ENCODE data around the gene WDR27.
A peak's percentile ranks its signal among the peaks of the same experiment; 100 is the strongest.
"Not testable (repeated sequence)": the region's sequence is repeated elsewhere in the genome, so short reads cannot be mapped to it uniquely, and the experiment has no call there.

The WDR27 gene

DNA sequence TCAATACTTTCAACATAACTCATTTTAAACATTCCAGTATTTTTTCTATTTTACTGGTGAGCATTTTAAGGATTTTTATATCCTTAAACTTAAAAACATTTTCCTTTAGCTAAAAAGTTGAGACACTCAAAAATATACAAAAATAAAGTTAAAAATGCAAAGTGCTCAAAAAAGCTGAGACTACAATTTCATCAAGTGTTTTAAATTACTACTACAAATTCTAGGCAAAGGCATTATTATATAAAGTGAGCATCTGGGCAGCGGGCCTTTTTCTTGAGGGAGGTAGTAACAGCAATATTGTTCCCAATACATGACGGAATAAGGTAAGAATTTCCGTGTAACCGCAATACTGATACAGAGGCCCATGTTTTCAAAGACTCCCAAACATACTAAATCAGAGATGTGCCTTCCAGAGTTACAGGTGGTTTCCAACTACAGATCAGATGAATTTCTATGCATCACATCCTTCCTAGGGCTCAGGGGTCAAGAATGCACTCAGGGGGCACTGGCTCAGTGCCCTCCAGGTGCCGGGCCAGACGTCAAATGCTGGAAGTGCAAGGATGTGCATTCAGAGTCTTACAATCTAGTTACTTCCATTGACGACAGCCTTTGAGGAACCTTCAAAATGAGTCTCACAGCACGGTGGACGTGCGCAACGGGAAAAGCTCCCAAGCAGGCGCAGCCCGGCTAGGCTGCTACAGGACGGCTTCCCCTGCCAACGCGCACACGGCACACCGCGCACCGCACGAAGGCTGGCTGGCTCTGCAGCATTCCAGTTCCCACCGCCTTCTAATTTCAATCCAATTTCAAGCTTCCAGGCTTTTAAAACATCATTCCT, 20.8 kb upstream of the WDR27 start:
- Mint-ChIP-seq H3K27ac (peak overlapping the region; percentile 85), H3K36me3 (peaks cover 52% of the 10 kb centered on the region), H3K4me1 (peaks cover 35% of the 10 kb centered on the region), H3K9me3 (no peaks in the 10 kb centered on the region), H3K4me3 (peak overlapping the region; percentile 81)
- peak in 1 of 2 donors; percentile 64 for DNase-seq (ENCODE audit: low spot score in 2 of 2)
- ATAC-seq: peak; percentile 49

DNA sequence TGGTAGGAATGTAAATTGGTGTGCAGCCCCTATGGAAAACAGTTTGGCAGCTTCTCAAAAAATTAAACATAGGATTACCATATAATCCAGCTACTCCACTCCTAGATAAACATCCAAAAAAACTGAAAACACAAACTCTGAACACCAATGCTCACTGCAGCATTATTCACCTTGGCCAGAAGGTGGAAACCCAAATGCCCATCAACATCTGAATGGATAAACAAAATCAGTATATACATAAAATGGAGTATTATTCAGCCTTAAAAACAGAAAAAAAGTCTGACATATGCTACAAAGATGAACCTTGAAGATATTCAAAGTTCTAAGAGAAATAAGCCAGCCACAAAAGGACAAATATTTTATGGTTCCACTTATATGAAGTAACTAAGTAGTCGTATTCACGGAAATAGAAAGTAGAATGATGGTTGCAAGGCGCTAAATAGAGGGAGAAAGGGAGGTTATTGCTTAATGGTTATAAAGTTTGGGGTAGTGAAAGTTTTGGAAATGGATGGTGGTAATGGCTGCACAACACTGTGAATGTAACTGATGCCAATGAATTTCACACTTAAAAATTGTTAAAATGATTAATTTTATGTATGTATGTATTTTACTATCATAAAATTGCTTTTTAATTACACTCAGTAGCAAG, 18.5 kb upstream of the WDR27 start:
- Mint-ChIP-seq H3K4me3 (no peak overlapping the region), H3K36me3 (peaks cover 72% of the 10 kb centered on the region), H3K9me3 (no peaks in the 10 kb centered on the region), H3K4me1 (peaks cover 23% of the 10 kb centered on the region), H3K27ac (no peak overlapping the region)
- DNase-seq (ENCODE audit: low spot score in 2 of 2) (no peak), ATAC-seq (no peak)

GRCh38 chr6:169719117-169719516, 17.3 kb upstream of the WDR27 start:
- DNase-seq (ENCODE audit: low spot score in 2 of 2) (no peak), ATAC-seq (no peak)
- Mint-ChIP-seq H3K27ac (no peak overlapping the region), H3K4me1 (peaks cover 23% of the 10 kb centered on the region), H3K4me3 (no peak overlapping the region), H3K9me3 (no peaks in the 10 kb centered on the region), H3K36me3 (peaks cover 78% of the 10 kb centered on the region)

DNA sequence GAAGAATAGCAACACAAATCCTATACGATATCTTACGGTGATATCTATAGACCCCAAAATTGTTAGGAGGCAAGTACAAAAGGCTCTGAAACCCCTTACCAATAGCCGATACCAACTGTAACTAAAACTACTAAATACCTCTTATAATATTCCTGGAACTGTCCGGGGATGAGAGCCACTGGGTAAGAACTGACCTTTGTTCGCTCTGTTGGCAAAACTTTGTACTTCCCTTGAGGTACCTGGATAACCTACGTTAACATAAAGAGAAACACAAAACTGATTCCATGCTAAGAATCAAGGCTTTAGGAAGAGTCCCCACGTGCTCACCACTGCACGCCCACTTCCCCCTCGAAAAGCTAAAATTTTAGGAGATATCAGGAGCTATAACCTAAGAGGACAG, 12.8 kb upstream of the WDR27 start:
- Mint-ChIP-seq H3K36me3 (peaks cover 100% of the 10 kb centered on the region), H3K9me3 (no peaks in the 10 kb centered on the region), H3K4me1 (peaks cover 7% of the 10 kb centered on the region), H3K4me3 (no peak overlapping the region), H3K27ac (no peak overlapping the region)
- DNase-seq (ENCODE audit: low spot score in 2 of 2) (no peak), ATAC-seq (no peak)

GRCh38 chr6:169714178-169714577, 12.3 kb upstream of the WDR27 start:
- H3K27ac Mint-ChIP-seq: no peak overlapping the region
- H3K36me3 Mint-ChIP-seq: peaks cover 100% of the 10 kb centered on the region
- peaks cover 2% of the 10 kb centered on the region for H3K4me1 Mint-ChIP-seq
- ATAC-seq: no peak
- no peak for DNase-seq (ENCODE audit: low spot score in 2 of 2)
- no peaks in the 10 kb centered on the region for H3K9me3 Mint-ChIP-seq
- no peak overlapping the region for H3K4me3 Mint-ChIP-seq

DNA sequence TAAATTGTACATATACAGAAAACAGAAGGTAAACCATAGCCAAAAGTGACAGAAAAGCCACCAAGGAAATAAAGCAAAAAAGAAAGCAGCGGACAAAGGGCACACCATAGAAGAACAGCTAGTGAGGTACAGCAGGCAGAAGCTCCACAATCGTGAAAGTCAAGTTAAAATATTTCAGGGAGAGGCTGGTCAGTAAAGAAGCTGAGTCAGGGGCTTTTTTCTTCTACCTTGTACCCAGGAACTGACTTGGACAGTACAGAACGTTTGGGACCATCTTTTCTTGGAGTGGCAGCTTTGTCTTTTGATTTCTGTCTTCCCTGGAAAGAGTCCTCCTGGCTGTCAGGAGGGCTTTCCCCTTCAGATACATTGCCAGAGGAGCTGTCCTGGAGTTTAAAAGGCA, 8.2 kb upstream of the WDR27 start:
- H3K36me3 Mint-ChIP-seq: peaks cover 98% of the 10 kb centered on the region
- no peaks in the 10 kb centered on the region for H3K9me3 Mint-ChIP-seq
- H3K4me3 Mint-ChIP-seq: no peak overlapping the region
- ATAC-seq (no peak), DNase-seq (ENCODE audit: low spot score in 2 of 2) (no peak)
- H3K27ac Mint-ChIP-seq: peak overlapping the region; percentile 70
- H3K4me1 Mint-ChIP-seq: peaks cover 6% of the 10 kb centered on the region

DNA sequence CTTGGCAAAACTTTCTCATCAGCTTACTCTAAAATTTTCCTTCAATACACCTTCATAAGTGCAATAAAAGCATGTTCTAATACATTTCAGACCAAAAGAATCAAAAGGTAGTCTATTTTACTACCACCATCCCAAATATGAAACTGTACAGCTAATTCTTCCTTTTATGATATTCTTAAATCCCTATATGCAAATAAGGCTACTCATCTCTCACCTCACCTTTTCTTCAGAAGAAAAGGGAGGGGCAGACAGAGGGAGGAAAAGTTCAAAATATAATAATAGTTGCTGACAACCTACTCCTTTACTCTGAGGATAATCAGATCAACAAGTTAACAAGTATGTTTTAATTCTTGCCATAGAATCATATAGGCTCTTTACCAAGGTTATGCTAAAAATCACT, 7.5 kb upstream of the WDR27 start:
- Mint-ChIP-seq H3K9me3 (no peaks in the 10 kb centered on the region), H3K4me1 (peaks cover 6% of the 10 kb centered on the region), H3K4me3 (no peak overlapping the region), H3K27ac (no peak overlapping the region), H3K36me3 (peaks cover 98% of the 10 kb centered on the region)
- no peak for ATAC-seq
- no peak for DNase-seq (ENCODE audit: low spot score in 2 of 2)

GRCh38 chr6:169707772-169708171, 5.9 kb upstream of the WDR27 start:
- H3K4me3 Mint-ChIP-seq: no peak overlapping the region
- peaks cover 6% of the 10 kb centered on the region for H3K4me1 Mint-ChIP-seq
- no peak for ATAC-seq
- H3K27ac Mint-ChIP-seq: peak overlapping the region; percentile 4
- H3K9me3 Mint-ChIP-seq: no peaks in the 10 kb centered on the region
- H3K36me3 Mint-ChIP-seq: peaks cover 98% of the 10 kb centered on the region
- DNase-seq (ENCODE audit: low spot score in 2 of 2): no peak

DNA sequence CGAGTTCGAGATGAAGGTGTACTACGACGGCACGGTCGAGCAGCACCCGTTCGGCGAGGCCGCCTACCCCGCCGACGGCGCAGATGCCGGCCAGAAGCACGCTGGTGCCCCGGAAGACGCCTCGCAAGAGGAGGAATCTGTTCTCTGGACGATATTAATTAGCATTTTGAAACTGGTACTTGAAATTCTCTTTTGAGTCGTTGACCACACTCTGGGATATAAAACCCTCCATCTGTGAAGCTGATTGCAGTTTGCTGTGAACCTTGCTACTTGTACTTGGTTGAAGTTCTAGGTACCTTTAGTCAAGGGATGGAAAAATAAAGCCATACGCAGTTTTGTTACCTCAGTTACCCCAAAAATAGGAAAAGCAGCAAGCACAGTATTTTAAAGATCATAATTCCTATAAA, 1.0 kb upstream of the WDR27 start:
- peak overlapping the region; percentile 84 for H3K4me3 Mint-ChIP-seq
- DNase-seq (ENCODE audit: low spot score in 2 of 2): no peak
- no peaks in the 10 kb centered on the region for H3K9me3 Mint-ChIP-seq
- peaks cover 20% of the 10 kb centered on the region for H3K4me1 Mint-ChIP-seq
- H3K27ac Mint-ChIP-seq: peak overlapping the region; percentile 91
- ATAC-seq: peak; percentile 3
- H3K36me3 Mint-ChIP-seq: peaks cover 56% of the 10 kb centered on the region

GRCh38 chr6:169701311-169701953, 397 bp downstream of the WDR27 start:
- peak overlapping the region; percentile 91 for H3K27ac Mint-ChIP-seq
- peak overlapping the region; percentile 84 for H3K4me3 Mint-ChIP-seq
- ATAC-seq (no peak), DNase-seq (ENCODE audit: low spot score in 2 of 2) (no peak)
- no peaks in the 10 kb centered on the region for H3K9me3 Mint-ChIP-seq
- peaks cover 45% of the 10 kb centered on the region for H3K36me3 Mint-ChIP-seq
- H3K4me1 Mint-ChIP-seq: peaks cover 23% of the 10 kb centered on the region

DNA sequence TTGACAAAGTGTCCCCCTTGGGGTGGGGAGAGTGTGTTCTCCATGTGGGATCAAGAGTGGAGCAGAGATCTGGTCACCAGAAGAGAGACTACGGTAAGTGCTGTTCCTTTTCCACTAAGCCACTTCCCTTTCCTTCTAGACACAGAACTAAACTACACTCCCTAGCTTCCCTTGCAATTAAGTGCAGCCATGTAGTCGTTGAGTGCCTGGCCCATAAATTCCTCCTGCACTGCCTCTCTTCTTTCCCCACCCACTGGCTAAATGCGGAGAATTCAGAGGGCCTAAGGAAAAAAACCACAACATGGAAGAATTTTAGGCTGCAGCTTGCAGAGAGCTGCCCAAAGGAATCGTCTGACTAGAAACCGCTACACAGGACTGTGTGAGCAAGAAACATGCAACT, 1.5 kb downstream of the WDR27 start:
- Mint-ChIP-seq H3K4me1 (peaks cover 19% of the 10 kb centered on the region), H3K9me3 (no peaks in the 10 kb centered on the region), H3K27ac (no peak overlapping the region), H3K36me3 (peaks cover 34% of the 10 kb centered on the region), H3K4me3 (peak overlapping the region; percentile 84)
- no peak for DNase-seq (ENCODE audit: low spot score in 2 of 2)
- no peak for ATAC-seq

GRCh38 chr6:169697115-169697514, 4.7 kb downstream of the WDR27 start:
- not testable (repeated sequence) for ATAC-seq; H3K36me3 Mint-ChIP-seq; H3K27ac Mint-ChIP-seq; H3K9me3 Mint-ChIP-seq; H3K4me3 Mint-ChIP-seq; DNase-seq (ENCODE audit: low spot score in 2 of 2)
- peaks cover 19% of the 10 kb centered on the region for H3K4me1 Mint-ChIP-seq

DNA sequence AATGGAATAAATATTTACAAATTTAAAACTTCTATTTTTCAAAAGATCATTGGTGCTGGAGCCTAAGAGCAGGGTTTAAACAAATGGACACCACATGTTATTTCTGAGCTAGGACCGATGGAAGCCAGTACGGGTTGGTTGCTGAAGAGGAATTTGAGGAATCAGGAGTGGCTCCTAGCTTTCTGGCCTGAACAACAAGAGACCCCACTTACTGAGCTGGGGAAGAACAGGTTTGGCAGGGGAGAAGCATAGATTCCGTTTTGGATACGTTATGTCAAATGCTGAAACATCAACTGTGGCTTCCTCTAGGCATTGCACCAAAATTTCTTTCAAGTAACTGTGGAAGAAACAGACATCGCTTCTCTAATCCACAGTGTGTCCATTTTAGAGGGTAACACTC, 6.7 kb downstream of the WDR27 start:
- no peak overlapping the region for H3K27ac Mint-ChIP-seq
- H3K36me3 Mint-ChIP-seq: peaks cover 5% of the 10 kb centered on the region
- H3K4me1 Mint-ChIP-seq: peaks cover 19% of the 10 kb centered on the region
- no peak overlapping the region for H3K4me3 Mint-ChIP-seq
- ATAC-seq: no peak
- DNase-seq (ENCODE audit: low spot score in 2 of 2): no peak
- peaks cover 4% of the 10 kb centered on the region for H3K9me3 Mint-ChIP-seq

DNA sequence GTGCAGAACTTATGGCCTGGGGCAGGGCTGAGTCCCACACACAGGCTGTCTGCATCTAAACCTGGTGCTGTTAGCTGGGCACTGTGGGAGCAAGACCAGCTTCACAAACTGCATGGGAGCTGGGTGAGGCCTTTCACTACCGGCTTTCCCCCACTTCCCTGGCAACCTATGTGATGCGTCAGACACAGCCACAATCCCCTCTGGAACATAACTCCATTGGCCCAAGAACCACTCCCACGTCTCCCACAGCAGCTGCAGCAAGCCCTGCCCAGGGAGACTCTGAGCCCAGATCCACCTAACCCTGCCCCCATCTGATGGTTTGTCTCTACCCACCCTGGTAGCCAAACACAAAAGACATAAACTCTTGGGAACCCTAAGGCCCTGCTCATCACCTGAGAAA, 9.3 kb downstream of the WDR27 start:
- H3K4me3 Mint-ChIP-seq: no peak overlapping the region
- H3K4me1 Mint-ChIP-seq: peaks cover 1% of the 10 kb centered on the region
- H3K36me3 Mint-ChIP-seq: peaks cover 9% of the 10 kb centered on the region
- H3K9me3 Mint-ChIP-seq: peaks cover 4% of the 10 kb centered on the region
- ATAC-seq (no peak), DNase-seq (ENCODE audit: low spot score in 2 of 2) (no peak)
- H3K27ac Mint-ChIP-seq: no peak overlapping the region

GRCh38 chr6:169691260-169691659, 10.6 kb downstream of the WDR27 start:
- ATAC-seq: no peak
- Mint-ChIP-seq H3K4me3 (no peak overlapping the region), H3K36me3 (peaks cover 14% of the 10 kb centered on the region), H3K4me1 (no peaks in the 10 kb centered on the region), H3K27ac (no peak overlapping the region), H3K9me3 (peaks cover 5% of the 10 kb centered on the region)
- no peak for DNase-seq (ENCODE audit: low spot score in 2 of 2)

GRCh38 chr6:169689287-169689686, 12.5 kb downstream of the WDR27 start:
- H3K9me3 Mint-ChIP-seq: peaks cover 16% of the 10 kb centered on the region
- H3K36me3 Mint-ChIP-seq: peaks cover 14% of the 10 kb centered on the region
- H3K4me1 Mint-ChIP-seq: no peaks in the 10 kb centered on the region
- ATAC-seq (no peak), DNase-seq (ENCODE audit: low spot score in 2 of 2) (no peak)
- no peak overlapping the region for H3K27ac Mint-ChIP-seq
- H3K4me3 Mint-ChIP-seq: no peak overlapping the region
